Stimulated activated CD4-positive, alpha-beta T cell treated with anti-CD3 and anti-CD28 coated beads, Interleukin-4, amount 100 ng/mL, for 24 hours (primary cell): ENCODE results near the gene KIAA2012.

ENCODE experiments used
- DNase-seq: peaks from one replicate; pipeline ENCODE4 v3.0.0-alpha.2; 2020

The KIAA2012 gene

GRCh38 chr2:202072737-202073401 lies at the start of gene KIAA2012:
KIAA2012 (plus strand) TSS chr2:202073255; CDS start chr2:202073628, 373 bp downstream.
- no peak for DNase-seq

- no peak for DNase-seq
Observed at GRCh38 chr2:202023904-202024266, 49.2 kb upstream of the KIAA2012 start.

GRCh38 chr2:202024871-202025270 lies 48.2 kb upstream of the KIAA2012 start:
- no peak for DNase-seq

GRCh38 chr2:202025816-202026215 lies 47.2 kb upstream of the KIAA2012 start:
- DNase-seq: no peak

GRCh38 chr2:202026507-202026906 lies 46.5 kb upstream of the KIAA2012 start:
- no peak for DNase-seq

GRCh38 chr2:202030691-202031090 lies 42.4 kb upstream of the KIAA2012 start:
- no peak for DNase-seq

- DNase-seq: no peak
Observed at GRCh38 chr2:202031246-202031951, 41.7 kb upstream of the KIAA2012 start.

GRCh38 chr2:202032846-202033316 lies 40.2 kb upstream of the KIAA2012 start:
- peak; percentile 35 for DNase-seq

- DNase-seq: peak; percentile 85
Observed at GRCh38 chr2:202033317-202034248, 39.5 kb upstream of the KIAA2012 start, which contains the start of gene FZD7. FZD7 (plus strand) TSS chr2:202033855; CDS start chr2:202034648, 793 bp downstream.

GRCh38 chr2:202034249-202035088 lies 38.6 kb upstream of the KIAA2012 start:
- DNase-seq: peak; percentile 12

GRCh38 chr2:202035089-202035940 lies 37.7 kb upstream of the KIAA2012 start:
- DNase-seq: peak; percentile 19

GRCh38 chr2:202035941-202036372 lies 37.1 kb upstream of the KIAA2012 start:
- no peak for DNase-seq

GRCh38 chr2:202036601-202037037 lies 36.4 kb upstream of the KIAA2012 start:
- no peak for DNase-seq

- no peak for DNase-seq
Observed at GRCh38 chr2:202037086-202037485, 36.0 kb upstream of the KIAA2012 start.

GRCh38 chr2:202038471-202039277 lies 34.4 kb upstream of the KIAA2012 start:
- DNase-seq: no peak

GRCh38 chr2:202039278-202040078 lies 33.6 kb upstream of the KIAA2012 start:
- no peak for DNase-seq

GRCh38 chr2:202040079-202040844 lies 32.8 kb upstream of the KIAA2012 start:
- no peak for DNase-seq

GRCh38 chr2:202042444-202042843 lies 30.6 kb upstream of the KIAA2012 start:
- no peak for DNase-seq
